ENCODE measurements around the gene FDX2. TPM values are rescaled to one million over a fixed set of nuclear protein-coding genes. Genes with fewer than 3 reads are reported as not detected.

FDX2 gene
- total and polyA plus RNA-seq, 2 donors (not counting 1 experiment from before 2014, with no cell fraction given) = 13.9 to 21.5 TPM

GRCh38 chr19:10362259-10362658, 46.4 kb upstream of the FDX2 start:
- no peak for ATAC-seq (ENCODE audit: low read depth)
- Mint-ChIP-seq H3K4me1 (no peaks in the 10 kb centered on the region), H3K9me3 (ENCODE audit: insufficient read depth) (no peaks in the 10 kb centered on the region), H3K4me3 (no peak overlapping the region), H3K27me3 (no peaks in the 10 kb centered on the region), H3K27ac (no peak overlapping the region)
- Histone ChIP-seq H3K4me2 (replicated peaks; ENCODE audit: low read depth, low read length, poor library complexity, severe bottlenecking) (no peak overlapping the region), H3K4me3 (ENCODE audit: control extremely low read depth in 1 of 5, extremely low read depth in 1 of 5, insufficient read depth in 1 of 5, low read depth in 2 of 5, low read length in 4 of 5) (no peak overlapping the region), H3K9me3 (ENCODE audit: control extremely low read depth in 1 of 3, control insufficient read depth in 2 of 3, insufficient read depth in 1 of 3, low read length in 2 of 3) (no peaks in the 10 kb centered on the region), H3K4me1 (ENCODE audit: control insufficient read depth in 2 of 2, insufficient read depth in 2 of 2, low read length in 2 of 2) (no peaks in the 10 kb centered on the region), H4K20me1 (ENCODE audit: control insufficient read depth, insufficient read depth, low read length, poor library complexity, severe bottlenecking) (peaks cover 26% of the 10 kb centered on the region), H3K36me3 (replicated peaks in 1 of 2; ENCODE audit: control extremely low read depth in 1 of 2, control insufficient read depth in 1 of 2, extremely low read depth in 1 of 2, insufficient read depth in 2 of 2, low read length in 1 of 2) (peaks cover 0 to 76% of the 10 kb centered on the region in 2 experiments), H3K79me2 (ENCODE audit: control insufficient read depth, insufficient read depth, low read length) (peaks cover 30% of the 10 kb centered on the region), H3K27ac (ENCODE audit: low read length in 2 of 2) (no peak overlapping the region), H3K9ac (ENCODE audit: low read length) (no peak overlapping the region), H3K27me3 (replicated peaks in 1 of 4; ENCODE audit: control extremely low read depth in 1 of 4, control insufficient read depth in 3 of 4, insufficient read depth in 4 of 4, low read length in 3 of 4) (no peaks in the 10 kb centered on the region), H2AFZ (ENCODE audit: insufficient read depth, low read depth, low read length, poor library complexity, severe bottlenecking) (no peak overlapping the region)
- intact Hi-C loops (cut with micrococcal nuclease) = no loop called here
- POLR2A ChIA-PET = no interaction called here
- TF ChIP-seq CTCF (IDR thresholded peaks at IDR 0.05) (no peak), EZH2 (IDR thresholded peaks at IDR 0.05; ENCODE audit: borderline replicate concordance, insufficient read depth, low read depth, low read length, poor library complexity, severe bottlenecking) (no peak)
- no peak for DNase-seq
- WGBS (ENCODE audit: insufficient coverage) = 96% methylated on average over 18 of the region's 18 CpGs
- CTCF ChIA-PET = interaction anchor here (1.0 kb wide), 1 partner anchor 27 kb away, joined by 3 read pairs; no protein-coding TSS in a partner anchor

DNA sequence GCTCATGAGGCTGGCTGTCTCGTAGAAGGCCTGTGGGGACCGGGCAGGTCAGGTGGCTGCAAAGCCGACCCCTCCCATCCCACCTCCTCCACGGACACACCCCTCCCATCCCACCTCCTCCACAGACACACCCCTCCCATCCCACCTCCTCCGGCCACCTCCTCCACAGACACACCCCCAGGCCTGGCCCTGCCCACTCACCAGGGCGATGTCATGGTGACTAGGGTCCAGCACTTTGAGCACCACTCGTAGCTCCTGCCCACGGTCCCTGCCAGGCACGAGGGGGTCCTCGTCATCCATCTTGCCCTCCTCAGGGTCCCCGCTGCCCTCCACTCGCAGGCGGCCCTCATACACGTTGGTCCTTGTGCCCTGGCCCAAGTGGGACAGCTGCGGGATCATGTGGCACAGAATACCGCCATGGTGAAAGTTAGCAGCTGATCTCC, 45.8 kb upstream of the FDX2 start:
- no peaks in the 10 kb centered on the region for H3K27me3 Mint-ChIP-seq
- Histone ChIP-seq H3K27ac (ENCODE audit: low read length in 2 of 2) (no peak overlapping the region), H4K20me1 (ENCODE audit: control insufficient read depth, insufficient read depth, low read length, poor library complexity, severe bottlenecking) (peaks cover 26% of the 10 kb centered on the region), H3K9ac (ENCODE audit: low read length) (no peak overlapping the region), H3K36me3 (replicated peaks in 1 of 2; ENCODE audit: control extremely low read depth in 1 of 2, control insufficient read depth in 1 of 2, extremely low read depth in 1 of 2, insufficient read depth in 2 of 2, low read length in 1 of 2) (peaks cover 0 to 76% of the 10 kb centered on the region in 2 experiments), H3K4me3 (ENCODE audit: control extremely low read depth in 1 of 5, extremely low read depth in 1 of 5, insufficient read depth in 1 of 5, low read depth in 2 of 5, low read length in 4 of 5) (no peak overlapping the region), H3K27me3 (replicated peaks in 1 of 4; ENCODE audit: control extremely low read depth in 1 of 4, control insufficient read depth in 3 of 4, insufficient read depth in 4 of 4, low read length in 3 of 4) (no peaks in the 10 kb centered on the region), H3K79me2 (ENCODE audit: control insufficient read depth, insufficient read depth, low read length) (peaks cover 30% of the 10 kb centered on the region), H2AFZ (ENCODE audit: insufficient read depth, low read depth, low read length, poor library complexity, severe bottlenecking) (no peak overlapping the region), H3K4me2 (replicated peaks; ENCODE audit: low read depth, low read length, poor library complexity, severe bottlenecking) (no peak overlapping the region), H3K9me3 (ENCODE audit: control extremely low read depth in 1 of 3, control insufficient read depth in 2 of 3, insufficient read depth in 1 of 3, low read length in 2 of 3) (no peaks in the 10 kb centered on the region), H3K4me1 (ENCODE audit: control insufficient read depth in 2 of 2, insufficient read depth in 2 of 2, low read length in 2 of 2) (no peaks in the 10 kb centered on the region)
- H3K27ac Mint-ChIP-seq = no peak overlapping the region
- H3K4me1 Mint-ChIP-seq = no peaks in the 10 kb centered on the region
- no peak overlapping the region for H3K4me3 Mint-ChIP-seq
- intact Hi-C loops (cut with micrococcal nuclease) = no loop called here
- ATAC-seq (ENCODE audit: low read depth) = no peak
- CTCF ChIA-PET = no interaction called here
- TF ChIP-seq CTCF (IDR thresholded peaks at IDR 0.05) (no peak), EZH2 (IDR thresholded peaks at IDR 0.05; ENCODE audit: borderline replicate concordance, insufficient read depth, low read depth, low read length, poor library complexity, severe bottlenecking) (no peak)
- no peak for DNase-seq
- WGBS (ENCODE audit: insufficient coverage) = 93% methylated on average over 16 of the region's 16 CpGs
- POLR2A ChIA-PET = no interaction called here
- H3K9me3 Mint-ChIP-seq (ENCODE audit: insufficient read depth) = no peaks in the 10 kb centered on the region

All from B cell (primary cell).